HEK293 (cell line): ENCODE data around the gene PES1.

Experiments used
- BCL11A ChIP-seq: fragments of 450-650 bp; formaldehyde crosslinking; IDR thresholded peaks from 2 replicates; pipeline ENCODE4 v1.5.1; 2016; ENCODE audit warnings: low read depth, missing biosample characterization, missing genetic modification characterization
- FEZF1 ChIP-seq: fragments of 450-650 bp; formaldehyde crosslinking; IDR thresholded peaks from 2 replicates; pipeline ENCODE4 v1.5.1; 2016; ENCODE audit warnings: missing biosample characterization, missing genetic modification characterization
- HIC1 ChIP-seq: fragments of 450-650 bp; formaldehyde crosslinking; IDR thresholded peaks from 2 replicates; pipeline ENCODE4 v1.5.1; 2016; ENCODE audit warnings: missing biosample characterization, missing genetic modification characterization
- IKZF3 ChIP-seq: fragments of 450-650 bp; IDR thresholded peaks from 2 replicates; pipeline ENCODE4 v1.5.0; 2018; ENCODE audit warnings: missing biosample characterization, mild to moderate bottlenecking, missing genetic modification characterization, moderate library complexity
- SP7 ChIP-seq: fragments of 450-650 bp; formaldehyde crosslinking; IDR thresholded peaks from 2 replicates; pipeline ENCODE4 v1.5.1; 2016; ENCODE audit warnings: missing biosample characterization, missing genetic modification characterization
- ZBTB26 ChIP-seq: fragments of 450-650 bp; formaldehyde crosslinking; optimal IDR thresholded peaks from 2 replicates; pipeline ENCODE3; 2016; ENCODE audit warnings: missing biosample characterization, mild to moderate bottlenecking, missing genetic modification characterization
- ZBTB7A ChIP-seq: fragments of 450-650 bp; formaldehyde crosslinking; IDR thresholded peaks from 2 replicates; pipeline ENCODE4 v1.5.1; 2016; ENCODE audit warnings: low read depth, missing biosample characterization, missing genetic modification characterization
- ZBTB8A ChIP-seq: fragments of 450-650 bp; formaldehyde crosslinking; IDR thresholded peaks from 2 replicates; pipeline ENCODE4 v1.5.1; 2016; ENCODE audit warnings: missing biosample characterization, missing genetic modification characterization
- ZNF121 ChIP-seq: fragments of 450-650 bp; formaldehyde crosslinking; IDR thresholded peaks from 2 replicates; pipeline ENCODE4 v1.5.1; 2016; ENCODE audit warnings: missing biosample characterization, missing genetic modification characterization
- ZNF155 ChIP-seq: fragments of 450-650 bp; formaldehyde crosslinking; IDR thresholded peaks from 2 replicates; pipeline ENCODE4 v1.5.1; 2016; ENCODE audit warnings: missing biosample characterization, missing genetic modification characterization
- ZNF175 ChIP-seq: fragments of 450-650 bp; formaldehyde crosslinking; IDR thresholded peaks from 2 replicates; pipeline ENCODE4 v1.5.1; 2016; ENCODE audit warnings: missing biosample characterization, missing genetic modification characterization
- ZNF184 ChIP-seq: fragments of 450-650 bp; IDR thresholded peaks from 2 replicates; pipeline ENCODE4 v1.5.1; 2018; ENCODE audit warnings: missing biosample characterization, mild to moderate bottlenecking, missing genetic modification characterization
- ZNF19 ChIP-seq: fragments of 450-650 bp; formaldehyde crosslinking; IDR thresholded peaks from 2 replicates; pipeline ENCODE4; 2016; ENCODE audit warnings: missing biosample characterization, missing genetic modification characterization, low read depth
- ZNF433 ChIP-seq: fragments of 450-650 bp; formaldehyde crosslinking; IDR thresholded peaks from 2 replicates; pipeline ENCODE4 v1.5.1; 2016; ENCODE audit warnings: missing biosample characterization, missing genetic modification characterization, low read depth
- ZNF48 ChIP-seq: fragments of 450-650 bp; formaldehyde crosslinking; IDR thresholded peaks from 2 replicates; pipeline ENCODE4 v1.5.1; 2016; ENCODE audit warnings: missing biosample characterization, missing genetic modification characterization
- ZNF555 ChIP-seq: fragments of 450-650 bp; formaldehyde crosslinking; conservative IDR thresholded peaks from 2 replicates; pipeline ENCODE4 v1.5.1; 2017; ENCODE audit warnings: missing biosample characterization, mild to moderate bottlenecking, missing genetic modification characterization, inconsistent platforms
- ZNF580 ChIP-seq: fragments of 450-650 bp; formaldehyde crosslinking; IDR thresholded peaks from 2 replicates; pipeline ENCODE4 v1.5.1; 2016; ENCODE audit warnings: missing biosample characterization, missing genetic modification characterization
- ZNF585B ChIP-seq: fragments of 450-650 bp; formaldehyde crosslinking; IDR thresholded peaks from 2 replicates; pipeline ENCODE4 v1.5.1; 2016; ENCODE audit warnings: missing biosample characterization, missing genetic modification characterization
- ZNF645 ChIP-seq: fragments of 450-650 bp; formaldehyde crosslinking; IDR thresholded peaks from 2 replicates; pipeline ENCODE4; 2016; ENCODE audit warnings: missing biosample characterization, missing genetic modification characterization
- ZNF664 ChIP-seq: fragments of 450-650 bp; formaldehyde crosslinking; IDR thresholded peaks from 2 replicates; pipeline ENCODE4 v1.5.1; 2016; ENCODE audit warnings: missing biosample characterization, missing genetic modification characterization
- ZNF677 ChIP-seq: fragments of 450-650 bp; IDR thresholded peaks from 2 replicates; pipeline ENCODE4 v1.5.0; 2018; ENCODE audit warnings: missing biosample characterization, mild to moderate bottlenecking, missing genetic modification characterization, moderate library complexity
- ZNF701 ChIP-seq: fragments of 450-650 bp; formaldehyde crosslinking; IDR thresholded peaks from 2 replicates; pipeline ENCODE4 v1.5.1; 2016; ENCODE audit warnings: missing biosample characterization, missing genetic modification characterization
- ZNF776 ChIP-seq: fragments of 450-650 bp; formaldehyde crosslinking; IDR thresholded peaks from 2 replicates; pipeline ENCODE4 v1.5.0; 2017; ENCODE audit warnings: missing biosample characterization, missing genetic modification characterization, borderline replicate concordance
- ZNF830 ChIP-seq: fragments of 450-650 bp; IDR thresholded peaks from 2 replicates; pipeline ENCODE4 v1.5.0; 2018; ENCODE audit warnings: missing biosample characterization, missing genetic modification characterization, low read depth, mild to moderate bottlenecking, moderate library complexity
- ZSCAN30 ChIP-seq: fragments of 450-650 bp; IDR thresholded peaks from 2 replicates; pipeline ENCODE4 v1.5.1; 2018; ENCODE audit warnings: missing biosample characterization, mild to moderate bottlenecking, missing genetic modification characterization, moderate library complexity
- TF ChIP-seq, protein P1 (sequence below): fragments of 450-650 bp; formaldehyde crosslinking; IDR thresholded peaks from 2 replicates; pipeline ENCODE4 v1.5.1; 2016; ENCODE audit warnings: missing biosample characterization, missing genetic modification characterization
- TF ChIP-seq, protein P2 (sequence below): fragments of 450-650 bp; formaldehyde crosslinking; IDR thresholded peaks from 2 replicates; pipeline ENCODE4 v1.5.1; 2016; ENCODE audit warnings: missing biosample characterization, missing genetic modification characterization
- TF ChIP-seq, protein P3 (sequence below): fragments of 450-650 bp; formaldehyde crosslinking; IDR thresholded peaks from 2 replicates; pipeline ENCODE4 v1.5.1; 2017; ENCODE audit warnings: missing biosample characterization, missing genetic modification characterization

The PES1 gene

GRCh38 chr22:30634471-30635233 is 42.9 kb upstream of the PES1 start (continued):
- TF ChIP-seq ZBTB26 (tag by site-specific recombination) (no peak), ZNF121 (no peak), ZNF155 (tag by site-specific recombination) (no peak), ZNF830 (tag by site-specific recombination) (no peak), ZNF555 (tag by site-specific recombination) (no peak), ZNF48 (tag by site-specific recombination) (no peak), HIC1 (tag by site-specific recombination) (peak; percentile 61), BCL11A (tag by site-specific recombination) (no peak), IKZF3 (tag by site-specific recombination) (no peak), ZNF184 (tag by site-specific recombination) (peak; percentile 31; the same call in 1 of the 2 replicates), ZNF776 (tag by site-specific recombination) (no peak), SP7 (tag by site-specific recombination) (peak; percentile 40), ZBTB8A (peak; percentile 57; the same call in 1 of the 2 replicates), ZNF677 (tag by site-specific recombination) (no peak), FEZF1 (tag by site-specific recombination) (no peak), ZNF433 (no peak), ZNF580 (tag by site-specific recombination) (no peak), ZNF701 (no peak), ZNF175 (no peak), ZBTB7A (tag by site-specific recombination) (no peak), ZNF664 (tag by site-specific recombination) (no peak), ZNF645 (tag by site-specific recombination) (no peak), ZNF19 (tag by site-specific recombination) (no peak), ZNF585B (no peak), ZSCAN30 (no peak; the same call in 1 of the 2 replicates)
- TF ChIP-seq, protein P1, sequence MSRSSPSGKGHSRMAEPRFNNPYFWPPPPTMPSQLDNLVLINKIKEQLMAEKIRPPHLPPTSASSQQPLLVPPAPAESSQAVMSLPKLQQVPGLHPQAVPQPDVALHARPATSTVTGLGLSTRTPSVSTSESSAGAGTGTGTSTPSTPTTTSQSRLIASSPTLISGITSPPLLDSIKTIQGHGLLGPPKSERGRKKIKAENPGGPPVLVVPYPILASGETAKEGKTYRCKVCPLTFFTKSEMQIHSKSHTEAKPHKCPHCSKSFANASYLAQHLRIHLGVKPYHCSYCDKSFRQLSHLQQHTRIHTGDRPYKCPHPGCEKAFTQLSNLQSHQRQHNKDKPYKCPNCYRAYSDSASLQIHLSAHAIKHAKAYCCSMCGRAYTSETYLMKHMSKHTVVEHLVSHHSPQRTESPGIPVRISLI (tag by site-specific recombination) = no peak
- TF ChIP-seq, protein P2, sequence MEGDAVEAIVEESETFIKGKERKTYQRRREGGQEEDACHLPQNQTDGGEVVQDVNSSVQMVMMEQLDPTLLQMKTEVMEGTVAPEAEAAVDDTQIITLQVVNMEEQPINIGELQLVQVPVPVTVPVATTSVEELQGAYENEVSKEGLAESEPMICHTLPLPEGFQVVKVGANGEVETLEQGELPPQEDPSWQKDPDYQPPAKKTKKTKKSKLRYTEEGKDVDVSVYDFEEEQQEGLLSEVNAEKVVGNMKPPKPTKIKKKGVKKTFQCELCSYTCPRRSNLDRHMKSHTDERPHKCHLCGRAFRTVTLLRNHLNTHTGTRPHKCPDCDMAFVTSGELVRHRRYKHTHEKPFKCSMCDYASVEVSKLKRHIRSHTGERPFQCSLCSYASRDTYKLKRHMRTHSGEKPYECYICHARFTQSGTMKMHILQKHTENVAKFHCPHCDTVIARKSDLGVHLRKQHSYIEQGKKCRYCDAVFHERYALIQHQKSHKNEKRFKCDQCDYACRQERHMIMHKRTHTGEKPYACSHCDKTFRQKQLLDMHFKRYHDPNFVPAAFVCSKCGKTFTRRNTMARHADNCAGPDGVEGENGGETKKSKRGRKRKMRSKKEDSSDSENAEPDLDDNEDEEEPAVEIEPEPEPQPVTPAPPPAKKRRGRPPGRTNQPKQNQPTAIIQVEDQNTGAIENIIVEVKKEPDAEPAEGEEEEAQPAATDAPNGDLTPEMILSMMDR (tag by site-specific recombination) = peak; percentile 76
- TF ChIP-seq, protein P3, sequence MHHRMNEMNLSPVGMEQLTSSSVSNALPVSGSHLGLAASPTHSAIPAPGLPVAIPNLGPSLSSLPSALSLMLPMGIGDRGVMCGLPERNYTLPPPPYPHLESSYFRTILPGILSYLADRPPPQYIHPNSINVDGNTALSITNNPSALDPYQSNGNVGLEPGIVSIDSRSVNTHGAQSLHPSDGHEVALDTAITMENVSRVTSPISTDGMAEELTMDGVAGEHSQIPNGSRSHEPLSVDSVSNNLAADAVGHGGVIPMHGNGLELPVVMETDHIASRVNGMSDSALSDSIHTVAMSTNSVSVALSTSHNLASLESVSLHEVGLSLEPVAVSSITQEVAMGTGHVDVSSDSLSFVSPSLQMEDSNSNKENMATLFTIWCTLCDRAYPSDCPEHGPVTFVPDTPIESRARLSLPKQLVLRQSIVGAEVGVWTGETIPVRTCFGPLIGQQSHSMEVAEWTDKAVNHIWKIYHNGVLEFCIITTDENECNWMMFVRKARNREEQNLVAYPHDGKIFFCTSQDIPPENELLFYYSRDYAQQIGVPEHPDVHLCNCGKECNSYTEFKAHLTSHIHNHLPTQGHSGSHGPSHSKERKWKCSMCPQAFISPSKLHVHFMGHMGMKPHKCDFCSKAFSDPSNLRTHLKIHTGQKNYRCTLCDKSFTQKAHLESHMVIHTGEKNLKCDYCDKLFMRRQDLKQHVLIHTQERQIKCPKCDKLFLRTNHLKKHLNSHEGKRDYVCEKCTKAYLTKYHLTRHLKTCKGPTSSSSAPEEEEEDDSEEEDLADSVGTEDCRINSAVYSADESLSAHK = no peak
